ENCODE results near the gene BEAN1. TPM values are rescaled to one million over a fixed set of nuclear protein-coding genes. Genes with fewer than 3 reads are reported as not detected.

BEAN1 gene
- total and polyA plus RNA-seq, 9 of the 15 experiments (the other 6 are each of a cell fraction or from before 2014, with no cell fraction given), result not detected

GRCh38 chr16:66430214-66430613 is 3.1 kb downstream of the BEAN1 start:
- CTCF ChIA-PET (ENCODE audit: low intra/inter-chr PET ratio), result interaction anchor here (0.6 kb wide), 1 partner anchor 24 kb away, joined by 3 read pairs; no protein-coding TSS in a partner anchor

More at GRCh38 chr16:66430214-66430613, 3.1 kb downstream of the BEAN1 start:
- Histone ChIP-seq H3K4me1 (replicated peaks in 1 of 2; ENCODE audit: control insufficient read depth in 2 of 2, insufficient read depth in 2 of 2, low read length in 2 of 2) (peaks cover 0 to 15% of the 10 kb centered on the region in 2 experiments; a peak in 2 of 5 replicates), H3K27ac (ENCODE audit: extremely low read depth, low read depth, low read length) (no peak overlapping the region), H3K36me3 (ENCODE audit: control insufficient read depth, insufficient read depth, low read length) (no peaks in the 10 kb centered on the region), H3K9ac (ENCODE audit: insufficient read depth in 1 of 2, low read depth in 2 of 2, low read length in 2 of 2) (no peak overlapping the region), H4K20me1 (replicated peaks; ENCODE audit: control insufficient read depth, insufficient read depth, low read length) (peaks cover 10% of the 10 kb centered on the region), H3K27me3 (ENCODE audit: control insufficient read depth in 2 of 2, insufficient read depth in 2 of 2, low read length in 2 of 2) (peaks cover 25 to 63% of the 10 kb centered on the region in 2 experiments), H3K4me2 (ENCODE audit: insufficient read depth, low read length) (no peak overlapping the region), H3K4me3 (no peak overlapping the region), H3K9me3 (replicated peaks; ENCODE audit: control insufficient read depth, insufficient read depth, low read depth, low read length) (no peaks in the 10 kb centered on the region), H3K9me1 (ENCODE audit: control insufficient read depth, insufficient read depth, low read length) (no peaks in the 10 kb centered on the region), H3K79me2 (ENCODE audit: control insufficient read depth, insufficient read depth, low read length) (no peaks in the 10 kb centered on the region), H2AFZ (ENCODE audit: low read depth, low read length) (no peak overlapping the region)
- intact Hi-C loops (cut with micrococcal nuclease) (no loop called here), in situ Hi-C loops (cut with MboI) (no loop called here)
- no peak for DNase-seq (ENCODE audit: extremely low read depth in 1 of 4, low spot score in 3 of 4)
- 0% methylated on average over 3 of the region's 3 CpGs for WGBS (ENCODE audit: insufficient coverage, low coverage, missing lambda C conversion rate)
- POLR2A ChIA-PET, result interaction anchor here (1.0 kb wide), 1 partner anchor 11 kb away, joined by 3 read pairs; no protein-coding TSS in a partner anchor
- FAIRE-seq, result no peak
- TF ChIP-seq RBM25 (IDR thresholded peaks at IDR 0.05; ENCODE audit: low read depth, low read length, severe bottlenecking), result peak; percentile 85
- TF ChIP-seq GMEB1 (CRISPR knock-in tag; IDR thresholded peaks at IDR 0.05), result no peak
- no peak for TF ChIP-seq VEZF1 (CRISPR knock-in tag; IDR thresholded peaks at IDR 0.05)
- peak; percentile 12 for TF ChIP-seq PHF20 (IDR thresholded peaks at IDR 0.05; ENCODE audit: partially characterized antibody)
- TF ChIP-seq KDM1A (IDR thresholded peaks at IDR 0.05), result peak in 1 of 2 experiments; percentile 30; a peak in 1 of 4 replicates
- peak; percentile 69 for TF ChIP-seq ADNP (tag; IDR thresholded peaks at IDR 0.05)
- 0 out of 2 replicates have a peak, but pooled peaks have one; percentile 39 for TF ChIP-seq BCOR (IDR thresholded peaks at IDR 0.05)
- no peak for ATAC-seq
- BruUV-seq (replicated peaks), result no TSS peak

Data from K562 (cell line).